ENCODE data around the gene PRRC2B. TPM values are rescaled to one million over a fixed set of nuclear protein-coding genes. Genes with fewer than 3 reads are reported as not detected.
"Not testable (repeated sequence)": the region's sequence is repeated elsewhere in the genome, so short reads cannot be mapped to it uniquely, and the experiment has no call there.

PRRC2B gene
- total RNA-seq (100 to 1,000 TPM in 3 of 5 donors, 10 to 100 TPM in 2; 70.6 to 251 (median 135) TPM), polyA plus RNA-seq (10 to 100 TPM; 26.3 to 36.4 (median 30.5) TPM)
- long read RNA-seq, donor 1, full-length matches to known transcripts: 4 of 28 reads
- long read RNA-seq, donor 1, partial matches to known transcripts: 24 of 28 reads
- long read RNA-seq, donor 1, other reads (novel, unspliced or antisense): 0 of 28 reads
- long read RNA-seq, donor 2, partial matches to known transcripts: 50 of 51 reads
- long read RNA-seq, donor 2, other reads (novel, unspliced or antisense): 0 of 51 reads
- long read RNA-seq, donor 3, partial matches to known transcripts: 36 of 37 reads
- long read RNA-seq, donor 3, other reads (novel, unspliced or antisense): 0 of 37 reads
- long read RNA-seq, donor 4, partial matches to known transcripts: 0 of 1 reads
- long read RNA-seq, donor 4, other reads (novel, unspliced or antisense): 0 of 1 reads
- long read RNA-seq, donor 5, full-length matches to known transcripts: 2 of 28 reads
- long read RNA-seq, donor 5, partial matches to known transcripts: 26 of 28 reads
- long read RNA-seq, donor 5, other reads (novel, unspliced or antisense): 0 of 28 reads
- long read RNA-seq, donor 6, full-length matches to known transcripts: 8 of 78 reads
- long read RNA-seq, donor 6, partial matches to known transcripts: 70 of 78 reads
- long read RNA-seq, donor 6, other reads (novel, unspliced or antisense): 0 of 78 reads
- long read RNA-seq, donor 7, full-length matches to known transcripts: 9 of 9 reads
- long read RNA-seq, donor 7, partial matches to known transcripts: 0 of 9 reads
- long read RNA-seq, donor 7, other reads (novel, unspliced or antisense): 0 of 9 reads
- long read RNA-seq, donor 8, partial matches to known transcripts: 17 of 20 reads
- long read RNA-seq, donor 8, other reads (novel, unspliced or antisense): 0 of 20 reads
- long read RNA-seq, donor 9, full-length matches to known transcripts: 4 of 43 reads
- long read RNA-seq, donor 9, partial matches to known transcripts: 39 of 43 reads
- long read RNA-seq, donor 9, other reads (novel, unspliced or antisense): 0 of 43 reads
- long read RNA-seq, donor 10: 0 reads

DNA sequence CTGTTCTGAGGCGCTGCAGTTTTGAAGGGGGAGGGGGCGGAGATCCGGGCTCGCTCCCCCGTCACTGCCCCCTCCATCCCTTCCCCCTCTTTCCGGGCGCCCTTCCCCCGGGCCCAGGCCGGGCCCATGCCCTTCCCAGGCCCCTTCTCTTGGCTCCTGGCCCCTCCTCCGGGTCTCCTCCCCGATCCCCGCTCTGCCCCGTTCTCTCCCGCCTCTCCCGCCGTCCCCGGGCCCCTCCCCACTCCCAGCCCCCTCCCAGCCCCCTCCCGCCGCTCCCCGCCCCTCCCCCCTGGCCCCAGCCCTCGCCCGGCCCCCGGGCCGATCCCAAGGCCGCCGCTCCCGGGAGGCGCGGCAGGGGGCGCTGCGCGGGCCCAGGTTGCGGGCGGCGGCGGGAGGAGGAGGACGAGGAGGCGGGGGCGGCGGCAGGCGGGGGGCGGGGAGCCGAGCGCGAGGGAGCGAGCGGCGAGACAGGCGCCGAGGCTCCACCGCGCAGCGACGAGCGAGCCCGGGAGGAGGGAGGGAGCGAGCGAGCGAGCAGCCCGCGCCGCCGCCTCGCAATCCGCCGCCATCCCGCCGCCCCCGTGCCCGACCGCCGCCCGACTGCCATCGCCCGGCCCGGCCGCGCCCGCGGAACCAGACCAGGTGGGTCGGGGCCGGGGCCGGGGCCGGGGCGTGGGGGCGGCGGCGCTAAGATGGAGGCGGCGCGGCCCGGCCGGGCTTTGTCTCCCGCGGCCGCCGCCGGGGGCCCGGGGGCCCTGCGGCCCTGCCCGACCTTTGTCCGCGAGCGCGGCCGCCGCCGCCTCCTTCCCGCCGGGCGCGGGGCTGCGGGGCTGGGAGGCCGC is at the start of gene PRRC2B:
Gene PRRC2B, plus strand, starts transcription at position 465 of the 842 bp plus-strand sequence. CDS start 36,059 bp downstream, outside the sequence.
- Histone ChIP-seq H3K27ac (peak within 1 kb of the TSS; percentile 94 to 99 (median 97)), H3K36me3 (no peaks in the 10 kb centered on the region), H3K9me3 (no peaks in the 10 kb centered on the region), H3K4me3 (peak within 1 kb of the TSS; percentile 68 to 91 (median 80)), H3K4me1 (peaks cover 50 to 54% (median 51%) of the 10 kb centered on the region in 4 donors), H3K27me3 (no peaks in the 10 kb centered on the region)
- intact Hi-C loops (cut with DNase I; ENCODE audit: low total_unique reads): no loop called here
- 1 to 7% (median 2%) methylated on average over 11 to 112 of the region's 114 CpGs for WGBS, 5 donors
- TF ChIP-seq EP300 (IDR thresholded peaks at IDR 0.05) (no peak), POLR2A (IDR thresholded peaks at IDR 0.05) (no peak), POLR2AphosphoS5 (IDR thresholded peaks at IDR 0.05) (peak in 2 of 3 donors; percentile 60 to 66)
- TF ChIP-seq, protein P1, sequence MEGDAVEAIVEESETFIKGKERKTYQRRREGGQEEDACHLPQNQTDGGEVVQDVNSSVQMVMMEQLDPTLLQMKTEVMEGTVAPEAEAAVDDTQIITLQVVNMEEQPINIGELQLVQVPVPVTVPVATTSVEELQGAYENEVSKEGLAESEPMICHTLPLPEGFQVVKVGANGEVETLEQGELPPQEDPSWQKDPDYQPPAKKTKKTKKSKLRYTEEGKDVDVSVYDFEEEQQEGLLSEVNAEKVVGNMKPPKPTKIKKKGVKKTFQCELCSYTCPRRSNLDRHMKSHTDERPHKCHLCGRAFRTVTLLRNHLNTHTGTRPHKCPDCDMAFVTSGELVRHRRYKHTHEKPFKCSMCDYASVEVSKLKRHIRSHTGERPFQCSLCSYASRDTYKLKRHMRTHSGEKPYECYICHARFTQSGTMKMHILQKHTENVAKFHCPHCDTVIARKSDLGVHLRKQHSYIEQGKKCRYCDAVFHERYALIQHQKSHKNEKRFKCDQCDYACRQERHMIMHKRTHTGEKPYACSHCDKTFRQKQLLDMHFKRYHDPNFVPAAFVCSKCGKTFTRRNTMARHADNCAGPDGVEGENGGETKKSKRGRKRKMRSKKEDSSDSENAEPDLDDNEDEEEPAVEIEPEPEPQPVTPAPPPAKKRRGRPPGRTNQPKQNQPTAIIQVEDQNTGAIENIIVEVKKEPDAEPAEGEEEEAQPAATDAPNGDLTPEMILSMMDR (IDR thresholded peaks at IDR 0.05): peak in 3 of 7 experiments; percentile 43 to 90 (median 65)
- DNase-seq: peak; percentile 89 to 97

GRCh38 chr9:131344931-131345535 is 48.9 kb upstream of the PRRC2B start:
- H3K36me3 ChIP-seq; intact Hi-C loops (cut with DNase I; ENCODE audit: low total_unique reads); H3K9me3 ChIP-seq; H3K4me3 ChIP-seq; DNase-seq; H3K27ac ChIP-seq: not testable (repeated sequence)
- WGBS, 5 donors: 68 to 85% (median 79%) methylated on average over 8 to 11 of the region's 11 CpGs
- peaks cover 5 to 10% (median 6%) of the 10 kb centered on the region in 4 donors for H3K4me1 ChIP-seq
- peaks cover 0 to 13% (median 0%) of the 10 kb centered on the region in 3 donors for H3K27me3 ChIP-seq

- TF ChIP-seq POLR2AphosphoS5 (IDR thresholded peaks at IDR 0.05): no peak
- TF ChIP-seq, protein P1 (IDR thresholded peaks at IDR 0.05): no peak
- TF ChIP-seq POLR2A (IDR thresholded peaks at IDR 0.05): no peak
- no peak for TF ChIP-seq EP300 (IDR thresholded peaks at IDR 0.05)
- 65 to 91% (median 90%) methylated on average over 6 of the region's 6 CpGs for WGBS, 5 donors
- no peak for DNase-seq
- H3K27ac ChIP-seq: no peak overlapping the region
- no peaks in the 10 kb centered on the region for H3K36me3 ChIP-seq
- H3K9me3 ChIP-seq: no peaks in the 10 kb centered on the region
- peaks cover 9 to 21% (median 12%) of the 10 kb centered on the region in 4 donors for H3K4me1 ChIP-seq
- peaks cover 0 to 13% (median 0%) of the 10 kb centered on the region in 3 donors for H3K27me3 ChIP-seq
- H3K4me3 ChIP-seq: no peak overlapping the region
- intact Hi-C loops (cut with DNase I; ENCODE audit: low total_unique reads): no loop called here
Measured at GRCh38 chr9:131346559-131346958, 47.3 kb upstream of the PRRC2B start.

DNA sequence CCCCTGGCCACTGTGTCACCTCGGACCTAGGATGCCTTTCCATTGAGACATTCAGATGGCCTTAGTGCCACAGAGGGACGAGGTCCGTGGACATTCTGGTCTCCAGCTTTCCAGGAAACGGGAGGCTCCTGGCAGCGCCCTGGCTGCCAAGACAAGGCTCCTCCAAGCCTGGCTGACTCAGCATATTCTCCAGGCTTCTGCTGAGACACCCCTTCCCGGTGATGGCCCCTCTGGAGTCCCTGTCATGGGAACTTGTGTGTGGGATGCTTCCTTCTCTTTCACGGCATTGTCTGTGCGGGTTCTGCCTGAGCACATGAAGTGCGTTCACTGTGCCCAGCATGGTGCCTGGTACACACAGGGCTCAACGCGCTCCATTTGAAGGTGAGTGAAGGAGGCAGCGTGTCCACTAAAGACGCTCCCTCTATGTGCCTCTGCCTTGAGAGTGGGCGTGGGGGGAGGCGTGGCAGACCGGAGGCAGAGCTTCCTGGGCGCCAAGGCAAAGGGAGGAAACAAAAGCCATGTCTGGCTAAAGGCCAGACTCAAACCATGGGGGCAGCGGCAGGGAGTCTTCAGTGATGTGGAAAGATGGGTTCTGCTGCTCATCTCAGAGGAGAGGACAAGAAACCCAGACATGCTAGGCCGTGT is 46.4 kb upstream of the PRRC2B start:
- H3K4me1 ChIP-seq: peaks cover 9 to 21% (median 12%) of the 10 kb centered on the region in 4 donors
- no peaks in the 10 kb centered on the region for H3K36me3 ChIP-seq
- H3K9me3 ChIP-seq: no peaks in the 10 kb centered on the region
- intact Hi-C loops (cut with DNase I; ENCODE audit: low total_unique reads): no loop called here
- no peak overlapping the region for H3K4me3 ChIP-seq
- 58 to 70% (median 66%) methylated on average over 18 to 19 of the region's 19 CpGs for WGBS, 5 donors
- peaks cover 0 to 13% (median 0%) of the 10 kb centered on the region in 3 donors for H3K27me3 ChIP-seq
- no peak for DNase-seq
- TF ChIP-seq POLR2A (IDR thresholded peaks at IDR 0.05): no peak
- TF ChIP-seq POLR2AphosphoS5 (IDR thresholded peaks at IDR 0.05): no peak
- no peak for TF ChIP-seq EP300 (IDR thresholded peaks at IDR 0.05)
- TF ChIP-seq, protein P1 (IDR thresholded peaks at IDR 0.05): no peak
- no peak overlapping the region for H3K27ac ChIP-seq

Data from stomach (tissue), 19 donors.